Amygdala (tissue), 56 donors: ENCODE measurements around the gene ZNF543.
"Not testable (repeated sequence)": the region's sequence is repeated elsewhere in the genome, so short reads cannot be mapped to it uniquely, and the experiment has no call there.

ENCODE experiments used
- DNase-seq, 56 donors: peaks; one replicate each; lab custom pipeline; 2025; lab: John Stamatoyannopoulos, UW

The ZNF543 gene

DNA sequence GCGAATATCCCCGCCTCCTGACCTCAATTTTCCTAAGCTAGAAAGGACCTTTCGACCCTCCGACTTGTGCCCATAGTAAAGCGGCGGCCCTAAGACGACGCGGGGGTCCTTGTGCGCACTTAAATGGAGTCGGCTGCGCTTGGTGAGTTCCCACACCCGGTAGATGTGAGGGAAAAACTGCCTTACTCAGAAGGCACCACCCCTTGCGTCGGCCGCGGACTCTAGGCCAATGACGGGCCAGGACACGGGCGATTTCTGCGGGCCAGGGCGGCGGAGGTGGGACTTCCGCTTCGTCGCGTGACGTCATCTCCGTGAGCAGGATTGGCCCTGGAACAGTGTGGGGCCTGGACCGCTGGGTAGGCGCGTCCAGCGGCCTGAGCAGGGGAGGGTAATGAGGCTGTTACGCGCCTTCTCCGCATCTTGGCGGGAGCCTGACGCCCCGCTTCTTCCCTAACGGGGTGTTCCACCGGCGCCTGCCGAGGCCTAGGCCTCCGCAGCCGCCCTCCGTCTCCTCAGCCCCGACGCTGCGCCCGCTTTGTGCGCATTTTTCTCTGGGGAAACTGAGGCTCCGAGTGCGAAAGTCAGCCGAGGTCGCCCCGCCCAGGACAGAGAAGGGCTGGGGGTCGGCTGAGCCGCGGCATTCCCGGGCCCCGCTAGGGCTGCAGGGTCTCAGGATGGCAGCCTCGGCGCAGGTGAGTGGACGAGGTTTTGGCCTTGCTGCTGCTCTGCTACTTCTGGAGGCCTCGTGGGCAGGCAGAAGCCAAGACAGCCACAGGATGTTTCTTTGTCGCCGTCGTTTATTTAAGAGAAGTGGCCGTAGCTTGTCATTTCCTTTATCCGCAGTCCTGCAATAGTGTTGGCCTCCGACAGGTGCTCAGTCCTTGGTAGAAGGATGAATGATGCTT lies at the start of gene ZNF543:
Gene ZNF543, plus strand, starts transcription at position 293 of the 905 bp plus-strand sequence. Its CDS starts 382 bp downstream, at position 675.
- DNase-seq = peak; percentile 14 to 97 (median 91)

DNA sequence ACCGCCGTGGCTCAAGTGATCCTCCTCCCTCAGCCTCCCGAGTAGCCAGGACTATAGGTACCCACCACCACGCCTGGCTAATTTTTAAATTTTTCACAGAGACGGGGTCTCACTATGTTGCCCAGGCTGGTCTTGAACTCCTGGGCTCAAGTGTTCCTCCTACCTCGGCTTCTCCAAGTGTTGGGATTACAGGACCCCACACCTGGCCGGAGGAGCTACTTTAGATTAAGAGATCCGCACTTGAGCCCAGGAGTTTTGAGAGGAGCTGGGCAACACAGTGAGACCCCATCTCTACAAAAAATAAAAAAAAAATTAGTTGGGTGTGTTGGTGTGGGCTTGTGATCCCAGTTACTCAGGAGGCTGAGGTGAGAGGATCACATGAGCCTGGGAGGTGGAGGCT lies 49.0 kb upstream of the ZNF543 start:
- no peak for DNase-seq

DNA sequence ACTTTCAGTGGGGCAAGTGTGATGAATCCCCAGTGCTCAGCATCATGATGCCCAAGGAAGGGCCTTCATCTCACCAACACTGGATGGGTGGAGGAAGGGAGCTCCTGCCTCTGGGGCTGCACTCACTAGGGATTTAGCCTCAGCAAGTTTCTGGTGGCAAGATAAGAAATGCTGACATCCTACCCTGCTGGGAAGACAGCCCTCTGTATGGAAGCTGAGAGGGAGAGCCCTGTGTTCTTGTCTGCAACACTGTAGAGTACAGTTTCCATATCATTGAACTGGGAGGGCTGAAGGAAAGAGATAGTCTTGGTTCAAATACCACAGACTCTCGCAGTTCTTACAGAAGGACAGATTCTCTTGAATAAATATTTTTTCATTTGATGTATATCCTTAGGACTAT lies 47.3 kb upstream of the ZNF543 start:
- DNase-seq = no peak

DNA sequence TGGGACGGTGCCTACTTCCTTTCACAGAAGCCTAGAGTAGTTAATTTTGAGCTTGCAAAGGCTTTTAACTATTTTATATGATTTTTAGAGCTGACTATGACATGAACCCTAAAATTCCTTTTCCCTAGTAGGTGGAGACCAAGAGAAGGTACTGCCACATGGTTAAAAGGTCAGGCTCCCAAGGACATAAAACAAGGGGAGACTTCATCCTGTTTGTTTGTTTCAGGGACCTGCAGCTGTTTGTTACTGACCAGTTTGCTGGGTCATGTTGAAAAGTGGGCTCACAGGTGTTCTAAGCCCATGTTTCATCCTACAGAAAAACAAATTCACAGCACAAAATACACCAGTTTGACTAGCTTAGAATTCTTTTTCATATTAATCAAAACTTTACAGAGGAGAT lies 43.8 kb upstream of the ZNF543 start:
- DNase-seq = no peak

DNA sequence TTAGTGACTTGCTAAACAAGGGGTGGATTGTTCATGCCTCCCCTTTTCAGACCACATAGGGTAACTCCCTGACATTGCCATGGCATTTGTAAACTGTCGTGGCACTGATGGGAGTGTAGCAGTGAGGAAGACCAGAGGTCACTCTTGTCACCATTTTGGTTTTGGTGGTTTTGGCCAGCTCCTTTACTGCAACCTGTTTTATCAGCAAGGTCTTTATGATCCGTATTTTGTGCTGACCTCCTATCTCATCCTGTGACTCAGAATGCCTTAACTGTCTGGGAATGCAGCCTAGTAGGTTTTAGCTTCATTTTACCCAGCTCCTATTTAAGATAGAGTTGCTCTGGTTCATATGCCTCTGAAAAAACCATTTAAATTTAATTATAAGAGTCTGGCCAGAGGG lies 41.8 kb upstream of the ZNF543 start:
- not testable (repeated sequence) for DNase-seq

DNA sequence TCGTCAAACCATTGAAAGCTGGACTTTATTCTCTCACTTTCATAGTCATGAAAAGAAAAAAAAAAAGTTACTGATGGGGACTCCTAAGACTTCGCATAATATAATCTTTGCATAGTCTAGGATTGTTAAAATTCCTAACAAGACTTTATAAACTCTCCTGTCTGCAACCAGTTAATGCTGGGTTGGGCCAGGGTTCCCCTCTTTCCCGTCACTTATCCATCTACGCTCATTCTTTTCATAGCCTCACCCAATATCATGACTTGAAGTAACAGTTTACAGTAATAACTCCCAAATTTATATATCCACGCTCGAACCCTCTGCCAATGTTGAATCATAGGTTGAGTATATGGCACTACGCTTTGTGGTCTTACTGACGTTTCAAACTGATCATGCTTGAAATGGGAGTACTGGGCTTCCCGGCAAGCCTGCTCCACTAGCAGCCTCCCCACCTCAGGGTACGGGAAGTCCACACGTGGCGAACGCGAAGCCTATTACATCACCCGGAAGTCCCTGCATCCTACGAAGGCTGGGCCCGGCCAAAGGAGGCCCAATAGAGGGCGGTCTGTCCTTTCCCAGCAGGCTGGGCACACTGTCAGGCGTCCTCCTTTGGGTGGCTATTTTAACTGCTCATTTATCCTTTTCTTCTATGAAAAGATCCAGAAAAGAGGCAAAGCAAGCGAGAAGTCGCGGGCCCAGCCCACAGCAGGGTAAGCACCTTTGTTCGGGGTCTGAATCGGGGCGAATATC lies 40.7 kb upstream of the ZNF543 start:
- DNase-seq = peak; percentile 59 to 93 (median 82)

DNA sequence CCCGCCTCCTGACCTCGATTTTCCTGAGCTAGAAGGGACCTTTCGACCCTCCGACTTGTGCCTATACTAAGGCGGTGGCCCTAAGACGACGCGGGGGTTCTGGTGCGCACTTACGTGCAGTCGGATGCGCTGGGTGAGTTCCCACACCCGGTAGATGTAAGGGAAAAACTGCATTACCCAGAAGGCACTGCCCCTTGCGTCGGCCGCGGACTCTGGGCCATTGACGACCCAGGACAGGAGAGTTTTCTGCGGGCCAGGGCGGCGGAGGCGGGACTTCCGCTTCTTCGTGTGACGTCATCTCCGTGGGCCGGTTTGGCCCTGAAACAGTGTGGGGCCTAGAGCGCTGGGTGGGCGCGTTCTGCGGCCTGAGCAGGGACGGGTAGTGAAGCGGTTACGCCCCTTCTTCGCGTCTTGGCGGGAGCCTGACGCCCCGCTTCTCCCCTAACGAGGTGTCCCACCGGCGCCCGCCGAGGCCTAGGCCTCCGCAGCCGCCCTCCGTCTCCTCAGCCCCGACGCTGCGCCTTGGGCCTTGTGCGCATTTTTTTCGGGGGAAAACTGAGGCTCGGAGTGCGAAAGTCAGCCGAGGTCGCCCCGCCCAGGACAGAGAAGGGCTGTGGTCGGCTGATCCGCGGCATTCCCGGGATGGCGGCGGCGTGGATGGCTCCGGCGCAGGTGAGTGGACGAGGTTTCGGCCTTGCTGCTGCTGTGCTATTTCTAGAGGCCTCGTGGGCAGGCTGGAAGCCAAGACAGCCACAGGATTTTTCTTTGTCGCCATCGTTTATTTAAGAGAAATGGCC lies 39.9 kb upstream of the ZNF543 start, which contains the start of gene ZNF460:
Gene ZNF460, plus strand, starts transcription at position 321 of the 797 bp plus-strand sequence. Its CDS starts 322 bp downstream, at position 643.
- DNase-seq = peak in 55 of 56 donors; percentile 76 to 98 (median 92)

DNA sequence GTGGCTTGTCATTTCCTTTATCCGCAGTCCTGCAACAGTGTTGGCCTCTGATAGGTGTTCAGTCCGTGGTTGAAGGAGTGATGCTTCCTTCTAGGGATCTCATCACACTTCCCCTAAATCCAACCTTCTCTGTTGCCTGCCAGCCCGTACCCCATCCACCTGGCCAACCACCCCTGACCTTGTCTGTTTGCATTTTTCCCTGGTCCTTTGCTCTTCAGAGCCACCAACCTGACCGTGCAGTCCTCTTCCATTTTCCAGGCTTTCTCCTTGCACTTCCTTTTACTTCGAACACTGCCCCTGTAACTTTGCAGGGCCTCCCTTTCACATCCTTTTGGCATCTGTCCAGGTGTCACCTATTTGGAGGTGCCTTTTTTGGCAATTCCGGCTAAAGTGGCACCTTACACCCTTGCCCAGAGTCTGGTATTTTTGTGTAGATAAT lies 39.3 kb upstream of the ZNF543 start:
- DNase-seq = no peak

DNA sequence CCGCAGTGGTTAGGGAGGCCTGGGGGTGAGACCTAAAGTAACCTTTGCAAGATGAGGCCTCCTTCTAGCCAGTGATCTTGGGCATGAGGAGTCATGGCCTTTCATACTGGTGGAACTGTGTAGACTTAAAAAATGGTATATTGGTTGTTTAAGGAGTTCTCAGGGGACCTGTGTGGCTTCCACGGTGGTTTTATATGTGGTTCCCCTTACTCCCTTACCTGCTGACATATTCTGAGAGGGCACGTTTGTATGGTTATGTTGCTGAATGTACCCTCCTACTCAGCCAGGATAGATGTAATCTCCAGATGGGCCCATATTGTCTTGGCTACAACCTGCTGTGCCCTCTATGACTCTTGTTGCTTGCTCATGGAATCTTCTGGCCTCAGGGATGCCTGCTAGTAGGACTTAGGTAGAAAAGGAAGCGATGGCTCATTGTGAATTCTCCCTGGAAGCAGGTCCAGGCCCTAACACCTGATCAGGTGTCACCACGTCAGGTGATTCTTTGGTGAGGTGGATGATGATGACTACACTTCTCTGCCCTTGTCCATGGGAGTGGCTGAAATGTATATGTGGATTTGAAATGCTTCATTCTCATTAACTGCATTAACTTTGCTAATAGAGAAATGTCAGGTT lies 38.1 kb upstream of the ZNF543 start:
- no peak for DNase-seq

DNA sequence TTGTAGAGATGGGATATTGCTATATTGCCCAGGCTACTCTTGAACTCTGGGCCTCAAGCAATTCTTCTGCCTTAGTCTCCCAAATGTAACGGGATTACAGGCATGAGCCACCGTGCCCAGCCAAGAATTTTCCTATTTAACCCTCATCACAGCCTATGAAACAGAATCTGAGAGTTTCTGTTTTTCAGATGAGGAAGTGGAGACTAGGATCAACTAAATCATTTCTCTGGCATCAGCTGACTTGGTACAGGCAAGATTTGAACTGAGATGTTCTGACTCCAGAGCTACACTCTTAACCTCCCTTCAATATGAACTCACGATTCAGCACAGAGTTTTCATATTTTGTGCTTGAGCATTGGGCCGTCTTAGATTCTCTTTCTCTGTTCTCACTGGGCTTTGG lies 31.9 kb upstream of the ZNF543 start:
- no peak for DNase-seq

DNA sequence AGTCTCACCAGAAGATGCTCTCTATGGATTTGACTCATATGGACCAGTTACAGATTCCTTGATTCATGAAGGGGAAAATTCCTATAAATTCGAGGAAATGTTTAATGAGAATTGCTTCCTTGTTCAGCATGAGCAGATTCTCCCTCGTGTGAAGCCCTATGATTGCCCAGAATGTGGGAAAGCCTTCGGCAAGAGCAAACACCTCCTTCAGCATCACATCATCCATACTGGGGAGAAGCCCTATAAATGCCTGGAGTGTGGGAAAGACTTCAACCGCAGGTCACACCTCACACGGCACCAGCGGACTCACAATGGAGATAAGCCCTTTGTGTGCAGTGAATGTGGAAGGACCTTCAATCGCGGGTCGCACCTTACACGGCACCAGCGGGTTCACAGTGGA lies 29.3 kb upstream of the ZNF543 start:
- no peak for DNase-seq

DNA sequence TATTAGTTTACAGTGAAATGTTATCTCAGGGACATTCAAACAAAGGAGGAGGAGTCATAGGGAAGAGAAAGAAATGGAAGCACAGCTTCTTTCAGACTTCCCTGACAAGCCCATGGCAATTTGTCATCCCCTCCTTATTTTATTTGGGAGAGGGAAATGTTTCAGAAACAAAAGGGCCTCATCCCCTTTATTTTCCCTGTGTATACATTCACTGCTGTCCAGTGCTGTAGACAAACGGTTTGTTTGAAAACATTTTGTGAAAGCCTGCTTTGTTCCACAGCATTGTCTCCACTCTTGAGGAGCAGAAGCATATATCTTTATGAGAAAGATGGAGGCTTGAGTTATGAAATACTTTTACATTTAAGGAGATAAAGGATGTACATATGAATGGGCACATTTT lies 27.7 kb upstream of the ZNF543 start:
- no peak for DNase-seq

DNA sequence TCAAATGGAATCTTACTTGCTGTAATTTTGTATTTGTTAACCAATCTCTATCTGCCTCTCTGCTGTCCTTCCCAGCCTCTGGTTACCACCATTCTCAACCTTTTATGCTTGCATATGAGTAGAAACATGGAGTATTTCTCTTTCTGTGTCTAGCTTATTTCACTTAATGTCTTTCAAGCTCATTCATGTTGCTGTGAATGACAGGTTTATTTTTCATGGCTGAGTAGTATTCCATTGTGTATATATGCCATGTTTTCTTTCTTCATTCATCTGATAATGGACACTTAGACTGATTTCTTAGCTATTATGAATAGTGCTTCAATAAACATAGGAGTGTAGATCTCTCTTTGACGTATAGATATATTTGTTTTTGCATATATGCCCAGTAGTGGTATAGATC lies 26.6 kb upstream of the ZNF543 start:
- no peak for DNase-seq

DNA sequence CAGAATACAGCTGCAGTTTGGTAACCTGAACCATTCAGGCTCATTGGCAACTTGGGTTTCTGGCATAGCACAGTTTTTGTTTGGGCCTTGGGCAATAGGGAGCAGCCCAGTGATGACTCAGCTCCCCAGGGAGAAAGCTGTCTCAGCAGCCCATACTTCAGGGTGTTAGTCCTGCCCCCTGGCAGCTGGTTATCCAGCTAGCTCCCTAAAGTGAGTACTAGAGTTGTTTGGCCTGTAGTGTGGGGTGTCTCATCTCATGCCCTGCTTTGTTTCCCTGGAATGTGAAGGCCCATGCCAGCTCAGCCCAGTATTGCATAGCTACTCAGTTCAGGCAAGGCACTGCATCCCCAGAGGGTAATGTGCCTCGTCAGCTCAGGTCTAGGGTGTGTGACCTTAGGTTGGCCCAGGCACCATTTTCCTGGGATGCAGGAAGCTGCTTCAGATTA lies 18.2 kb upstream of the ZNF543 start:
- DNase-seq = peak in 1 of 56 donors; percentile 27

DNA sequence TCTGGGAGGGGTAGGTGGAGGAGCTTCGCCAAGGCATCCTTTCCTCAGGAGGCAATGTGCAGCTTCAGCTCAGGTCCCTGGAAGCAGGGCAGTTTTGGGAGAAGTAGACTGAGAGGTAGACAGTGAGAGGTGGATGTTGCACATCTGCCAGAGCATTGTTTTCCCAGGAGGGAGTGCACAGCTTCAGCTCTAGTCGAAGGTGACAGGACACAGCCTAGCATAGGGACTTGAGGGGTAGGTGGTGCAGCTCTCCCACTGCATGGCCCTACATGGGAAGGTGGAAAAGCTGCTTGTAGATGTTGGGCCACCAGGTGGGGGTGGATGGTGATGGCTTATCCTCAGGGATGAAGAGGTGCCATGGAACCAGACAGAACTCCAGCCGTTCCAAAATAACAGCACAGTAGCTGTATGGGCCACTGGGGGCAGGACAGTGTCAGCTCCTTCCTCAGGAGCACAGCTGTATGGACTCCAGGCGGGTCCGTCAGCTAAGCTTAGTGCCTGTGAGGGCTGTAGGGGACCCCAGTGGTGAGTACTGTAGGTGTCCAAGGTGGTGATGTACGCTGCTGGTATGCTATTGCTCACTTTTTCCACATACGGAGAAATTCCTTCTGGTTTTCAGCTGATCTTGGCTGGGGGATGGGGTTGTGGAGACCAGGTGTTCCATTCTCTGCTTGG lies 17.4 kb upstream of the ZNF543 start:
- DNase-seq = no peak

DNA sequence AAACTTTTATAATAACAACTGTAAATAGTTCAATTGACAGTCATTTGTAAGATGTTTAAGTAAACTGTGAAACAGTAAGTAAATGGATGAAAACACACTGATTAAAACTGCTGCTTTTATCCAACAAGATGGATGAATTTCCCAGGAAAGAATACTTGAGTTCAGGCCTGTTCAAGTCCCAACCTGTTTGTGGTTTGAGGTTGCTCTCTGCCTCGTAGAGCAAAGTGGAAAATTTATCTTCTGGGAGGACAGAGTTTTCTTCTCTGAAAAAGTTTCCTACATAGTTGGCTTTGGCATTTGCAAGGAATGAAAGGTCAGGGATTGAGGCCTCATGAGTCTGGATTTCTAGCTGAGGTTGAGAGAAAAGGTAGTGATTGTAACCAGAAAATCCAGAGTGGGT lies 15.2 kb upstream of the ZNF543 start:
- no peak for DNase-seq

DNA sequence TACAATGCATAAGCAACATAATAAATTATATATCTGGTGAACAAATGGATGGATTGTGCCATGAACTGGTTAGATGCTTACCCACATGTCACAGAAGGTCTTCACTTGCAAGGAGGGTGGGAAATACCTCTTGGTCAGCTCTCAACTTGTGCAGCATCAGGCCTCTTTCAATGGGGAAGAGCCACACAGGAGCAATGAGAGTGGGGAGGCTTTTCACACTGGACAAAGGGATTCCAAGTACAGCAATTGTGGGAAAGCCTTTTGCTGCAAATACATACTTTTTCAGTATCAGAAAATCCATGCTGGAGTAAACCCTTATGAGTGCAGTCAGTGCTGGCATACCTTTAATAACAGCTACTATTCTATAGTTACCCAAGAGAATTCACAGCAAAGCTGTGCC lies 11.8 kb upstream of the ZNF543 start:
- no peak for DNase-seq

DNA sequence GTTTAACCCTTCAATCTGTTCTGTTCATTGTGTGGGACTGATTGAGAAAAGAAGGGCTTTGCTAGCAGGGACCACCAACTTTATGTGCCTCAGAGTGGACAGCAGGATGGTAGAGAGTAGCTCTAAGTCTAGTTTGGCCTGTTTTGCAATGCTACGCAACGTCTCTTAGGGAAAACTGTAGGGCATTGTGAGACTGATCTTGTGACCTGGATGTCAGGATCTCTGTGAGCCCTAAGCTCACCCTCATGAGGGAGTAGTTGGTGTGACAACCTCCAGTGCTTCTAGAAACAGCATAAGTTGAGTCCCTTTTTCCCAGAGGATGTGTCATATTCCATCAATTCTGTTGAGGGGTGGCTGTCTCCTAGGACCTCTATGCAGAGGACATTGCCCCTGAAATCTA lies 9.5 kb upstream of the ZNF543 start:
- no peak for DNase-seq

DNA sequence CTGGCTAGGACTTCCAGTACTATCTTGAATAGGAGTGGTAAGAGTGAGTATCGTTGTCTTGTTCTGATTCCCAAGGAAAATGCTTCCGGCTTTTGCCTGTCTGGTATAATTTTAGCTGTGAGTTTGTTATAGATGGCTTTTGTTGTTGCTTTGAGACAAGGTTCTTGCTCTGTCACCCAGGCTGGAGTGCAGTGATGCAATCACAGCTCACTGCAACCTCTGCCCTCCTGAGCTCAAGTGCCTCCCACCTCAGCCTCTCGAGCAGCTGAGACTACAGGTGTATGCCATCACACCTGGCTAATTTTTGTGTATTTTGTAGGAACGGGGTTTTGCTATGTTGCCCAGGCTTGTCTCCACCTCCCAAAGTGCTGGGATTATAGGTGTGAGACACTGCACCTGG lies 6.1 kb upstream of the ZNF543 start:
- no peak for DNase-seq

DNA sequence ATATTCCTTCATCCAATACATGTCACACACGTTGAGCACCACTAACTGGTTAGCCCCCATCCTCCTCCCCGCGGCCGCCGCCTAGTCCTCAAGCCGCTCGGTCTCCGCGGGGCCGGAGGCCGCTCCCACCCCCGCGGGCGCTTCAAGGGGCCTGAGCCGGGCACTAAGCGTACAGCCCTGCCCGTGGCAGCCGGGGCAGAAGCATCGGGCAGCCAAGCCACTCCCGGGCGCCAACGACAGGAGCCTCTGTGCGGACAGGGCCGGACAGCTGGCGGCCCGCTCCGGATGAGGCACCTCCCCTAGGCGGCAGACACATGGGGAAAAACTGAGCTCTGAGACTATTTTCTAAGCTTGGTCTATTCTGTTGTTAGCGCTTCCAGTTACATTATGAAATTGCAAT lies 2.8 kb upstream of the ZNF543 start:
- peak in 5 of 56 donors; percentile 0 to 16 (median 2) for DNase-seq
